DOHH2 (cell line): ENCODE data around the gene HOXA13.

Experiments
- H3F3A ChIP-seq: fragments of 200-600 bp; sonication (generic), shearing (Covaris generic); 2 replicates; pipeline ENCODE4 v1.6.0; 2016; ENCODE audit warnings: antibody characterized with exemption, mild to moderate bottlenecking; ENCODE audit not compliant: control insufficient read depth, insufficient read depth
- H3K27ac ChIP-seq: fragments of 200-600 bp; sonication (generic); 2 replicates; pipeline ENCODE4 v1.5.1; 2014; ENCODE audit warnings: low read depth, mild to moderate bottlenecking, low read length, moderate library complexity
- H3K27me3 ChIP-seq: fragments of 200-600 bp; sonication (generic); 2 replicates; pipeline ENCODE4 v1.6.1; 2014; ENCODE audit warnings: mild to moderate bottlenecking, low read length, mixed read lengths; ENCODE audit not compliant: control insufficient read depth
- H3K36me3 ChIP-seq: fragments of 200-600 bp; sonication (generic); 2 replicates; pipeline ENCODE4 v1.6.1; 2014; ENCODE audit warnings: mild to moderate bottlenecking, low read length, moderate library complexity, mixed read lengths; ENCODE audit not compliant: control insufficient read depth
- H3K4me1 ChIP-seq: fragments of 200-600 bp; sonication (generic); 2 replicates; pipeline ENCODE4 v1.6.1; 2014; ENCODE audit warnings: mild to moderate bottlenecking, low read length, mixed read lengths; ENCODE audit not compliant: control insufficient read depth
- H3K4me2 ChIP-seq: fragments of 200-600 bp; sonication (generic); 2 replicates; pipeline ENCODE4 v1.6.0; 2014; ENCODE audit warnings: mild to moderate bottlenecking, low read length, moderate library complexity
- H3K4me3 ChIP-seq: fragments of 200-600 bp; sonication (generic); 2 replicates; pipeline ENCODE4 v1.5.1; 2014; ENCODE audit warnings: mild to moderate bottlenecking, low read length, mixed read lengths
- H3K79me2 ChIP-seq: fragments of 200-600 bp; sonication (generic); 2 replicates; pipeline ENCODE4 v1.6.1; 2014; ENCODE audit warnings: mild to moderate bottlenecking, low read length, mixed read lengths; ENCODE audit not compliant: control insufficient read depth
- H3K9me2 ChIP-seq: fragments of 200-600 bp; sonication (generic); replicated peaks from 2 replicates; pipeline ENCODE4 v1.6.1; 2014; ENCODE audit warnings: mild to moderate bottlenecking, low read length, mixed read lengths; ENCODE audit not compliant: control insufficient read depth
- H3K9me3 ChIP-seq: fragments of 200-600 bp; sonication (generic); 2 replicates; pipeline ENCODE4 v1.6.1; 2014; ENCODE audit warnings: antibody characterized with exemption, low read length, mixed read lengths; ENCODE audit not compliant: control insufficient read depth, insufficient read depth
- H4K20me1 ChIP-seq: fragments of 200-600 bp; sonication (generic); 2 replicates; pipeline ENCODE4 v1.6.0; 2014; ENCODE audit warnings: low read depth, mild to moderate bottlenecking, antibody characterized with exemption, low read length, moderate library complexity; ENCODE audit not compliant: control insufficient read depth, insufficient read depth
- CTCF ChIP-seq: fragments of 200-600 bp; sonication (generic); IDR thresholded peaks from one replicate; pipeline ENCODE4 v1.5.1; 2014; ENCODE audit warnings: antibody characterized with exemption, mild to moderate bottlenecking, low read depth, low read length; ENCODE audit not compliant: poor library complexity, severe bottlenecking
- EZH2phosphoT487 ChIP-seq: fragments of 200-600 bp; sonication (generic); IDR thresholded peaks from 2 replicates; pipeline ENCODE4 v1.6.1; 2017; ENCODE audit warnings: borderline replicate concordance, mild to moderate bottlenecking, antibody characterized with exemption, low read length, moderate library complexity, mixed read lengths

Gene HOXA13

GRCh38 chr7:27185854-27186667 is 13.8 kb downstream of the HOXA13 start:
- Histone ChIP-seq H3K4me3 (no peak overlapping the region), H3F3A (peaks cover 2% of the 10 kb centered on the region; the same call in 1 of the 2 replicates), H3K27me3 (peaks cover 96% of the 10 kb centered on the region), H3K27ac (no peak overlapping the region), H3K36me3 (no peaks in the 10 kb centered on the region), H3K4me2 (no peak overlapping the region), H4K20me1 (0 out of 2 replicates have a peak, but pooled peaks cover 5% of the 10 kb centered on the region), H3K4me1 (peaks cover 34% of the 10 kb centered on the region), H3K9me2 (no peaks in the 10 kb centered on the region), H3K79me2 (no peaks in the 10 kb centered on the region), H3K9me3 (no peaks in the 10 kb centered on the region)
- no peak for TF ChIP-seq EZH2phosphoT487
- no peak for TF ChIP-seq CTCF

- Histone ChIP-seq H3K27ac (no peak within 1 kb of the TSS), H3K4me3 (peak within 1 kb of the TSS; percentile 72), H3K4me1 (peaks cover 34% of the 10 kb centered on the region), H3K4me2 (peak within 1 kb of the TSS; percentile 87), H3K79me2 (no peaks in the 10 kb centered on the region), H3K36me3 (no peaks in the 10 kb centered on the region), H3K27me3 (peaks cover 95% of the 10 kb centered on the region), H3K9me2 (no peaks in the 10 kb centered on the region), H4K20me1 (0 out of 2 replicates have a peak, but pooled peaks cover 5% of the 10 kb centered on the region), H3F3A (peaks cover 2% of the 10 kb centered on the region; the same call in 1 of the 2 replicates), H3K9me3 (no peaks in the 10 kb centered on the region)
- TF ChIP-seq EZH2phosphoT487 (no peak), CTCF (no peak)
These were observed 14.7 kb downstream of the HOXA13 start, which contains the start of gene HOXA11 for GRCh38 chr7:27185013-27185853. HOXA11 (minus strand) TSS chr7:27185232; CDS start chr7:27185144, 88 bp downstream.

GRCh38 chr7:27184337-27185012 is 15.4 kb downstream of the HOXA13 start:
- no peaks in the 10 kb centered on the region for H3K9me3 ChIP-seq
- no peaks in the 10 kb centered on the region for H3K79me2 ChIP-seq
- peaks cover 2% of the 10 kb centered on the region; the same call in 1 of the 2 replicates for H3F3A ChIP-seq
- H3K27me3 ChIP-seq, result peaks cover 90% of the 10 kb centered on the region
- no peak overlapping the region for H3K27ac ChIP-seq
- peaks cover 41% of the 10 kb centered on the region for H3K4me1 ChIP-seq
- H3K4me2 ChIP-seq, result peak overlapping the region; percentile 87
- TF ChIP-seq CTCF (no peak), EZH2phosphoT487 (peak; percentile 98; the same call in 1 of the 2 replicates)
- peak overlapping the region; percentile 72 for H3K4me3 ChIP-seq
- H3K9me2 ChIP-seq, result no peaks in the 10 kb centered on the region
- H4K20me1 ChIP-seq, result 0 out of 2 replicates have a peak, but pooled peaks cover under 1% of the 10 kb centered on the region
- no peaks in the 10 kb centered on the region for H3K36me3 ChIP-seq
